C4-2B (cell line): ENCODE measurements around the gene ZCWPW1.

ENCODE experiments used
- CTCF ChIP-seq: fragments of 450-650 bp; conservative IDR thresholded peaks from 2 replicates; pipeline ENCODE4 v1.5.1; 2017; ENCODE audit warnings: mild to moderate bottlenecking
- ZFX ChIP-seq: fragments of 450-650 bp; IDR thresholded peaks from 2 replicates; pipeline ENCODE4 v1.6.1; 2017

- no peak for TF ChIP-seq CTCF
- no peak for TF ChIP-seq ZFX
Observed at GRCh38 chr7:100457033-100457432, 28.5 kb upstream of the ZCWPW1 start.
